ENCODE data around the gene DOK6. TPM values are rescaled to one million over a fixed set of nuclear protein-coding genes. Genes with fewer than 3 reads are reported as not detected.

Gene DOK6
- total RNA-seq, 1 donor from 2014 or later, result not detected

GRCh38 chr18:69400976-69401225, 213 bp downstream of the DOK6 start:
- no peak overlapping the region for H3K27ac Mint-ChIP-seq

DNA sequence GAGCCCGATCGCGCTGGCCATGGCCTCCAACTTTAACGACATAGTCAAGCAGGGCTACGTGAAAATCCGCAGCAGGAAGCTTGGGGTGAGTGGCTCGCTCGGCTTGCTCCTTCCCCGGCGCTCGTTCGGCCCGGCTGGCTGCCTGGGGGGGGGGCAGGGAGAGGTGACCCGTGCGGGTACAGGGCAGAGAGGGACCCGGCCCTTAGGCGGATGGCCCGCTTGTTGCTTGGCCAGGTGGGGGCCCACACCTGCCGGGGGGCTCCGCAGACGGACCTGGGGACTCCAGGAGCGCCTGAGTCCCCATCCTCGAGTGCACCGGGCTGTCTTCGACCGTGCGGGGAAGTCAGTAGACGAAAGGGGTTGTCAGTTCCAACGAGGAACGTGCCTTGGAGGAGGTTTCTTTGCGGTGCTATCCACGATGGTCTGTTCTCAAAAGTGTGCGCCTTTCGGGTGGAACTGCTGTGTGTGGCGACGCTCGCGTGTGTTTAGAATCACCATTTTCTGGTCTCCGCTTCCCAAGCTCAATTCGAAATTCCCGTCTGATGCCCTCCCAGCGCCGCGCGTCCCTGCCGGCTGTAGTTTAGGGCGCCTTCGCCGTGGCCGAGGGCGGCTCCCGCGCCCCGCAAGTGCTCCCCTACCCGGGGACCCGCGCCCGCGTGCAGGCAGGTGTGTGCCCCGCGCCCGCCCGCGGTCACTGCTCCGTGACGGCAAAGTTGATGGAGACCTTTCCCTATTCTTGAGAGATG, 711 bp downstream of the DOK6 start:
- ChIA-PET POLR2A (no interaction called here), CTCF (no interaction called here)
- intact Hi-C loops (cut with micrococcal nuclease), result no loop called here
- Mint-ChIP-seq H3K4me1 (peaks cover 5% of the 10 kb centered on the region), H3K4me3 (no peak overlapping the region), H3K27me3 (peaks cover 32% of the 10 kb centered on the region), H3K9me3 (no peaks in the 10 kb centered on the region), H3K27ac (no peak overlapping the region), H3K36me3 (ENCODE audit: low read depth) (no peaks in the 10 kb centered on the region)
- DNase-seq (no peak), ATAC-seq (ENCODE audit: low read depth) (no peak)
- TF ChIP-seq, protein P1, sequence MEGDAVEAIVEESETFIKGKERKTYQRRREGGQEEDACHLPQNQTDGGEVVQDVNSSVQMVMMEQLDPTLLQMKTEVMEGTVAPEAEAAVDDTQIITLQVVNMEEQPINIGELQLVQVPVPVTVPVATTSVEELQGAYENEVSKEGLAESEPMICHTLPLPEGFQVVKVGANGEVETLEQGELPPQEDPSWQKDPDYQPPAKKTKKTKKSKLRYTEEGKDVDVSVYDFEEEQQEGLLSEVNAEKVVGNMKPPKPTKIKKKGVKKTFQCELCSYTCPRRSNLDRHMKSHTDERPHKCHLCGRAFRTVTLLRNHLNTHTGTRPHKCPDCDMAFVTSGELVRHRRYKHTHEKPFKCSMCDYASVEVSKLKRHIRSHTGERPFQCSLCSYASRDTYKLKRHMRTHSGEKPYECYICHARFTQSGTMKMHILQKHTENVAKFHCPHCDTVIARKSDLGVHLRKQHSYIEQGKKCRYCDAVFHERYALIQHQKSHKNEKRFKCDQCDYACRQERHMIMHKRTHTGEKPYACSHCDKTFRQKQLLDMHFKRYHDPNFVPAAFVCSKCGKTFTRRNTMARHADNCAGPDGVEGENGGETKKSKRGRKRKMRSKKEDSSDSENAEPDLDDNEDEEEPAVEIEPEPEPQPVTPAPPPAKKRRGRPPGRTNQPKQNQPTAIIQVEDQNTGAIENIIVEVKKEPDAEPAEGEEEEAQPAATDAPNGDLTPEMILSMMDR (IDR thresholded peaks at IDR 0.05), result no peak

More at GRCh38 chr18:69400976-69401225, 213 bp downstream of the DOK6 start:
- H3K9me3 Mint-ChIP-seq, result no peaks in the 10 kb centered on the region
- ChIA-PET POLR2A (no interaction called here), CTCF (no interaction called here)
- no peak overlapping the region for H3K4me3 Mint-ChIP-seq
- H3K36me3 Mint-ChIP-seq (ENCODE audit: low read depth), result no peaks in the 10 kb centered on the region
- DNase-seq (no peak), ATAC-seq (ENCODE audit: low read depth) (no peak)
- H3K4me1 Mint-ChIP-seq, result peaks cover 5% of the 10 kb centered on the region
- intact Hi-C loops (cut with micrococcal nuclease), result no loop called here
- TF ChIP-seq, protein P1 (IDR thresholded peaks at IDR 0.05), result no peak
- H3K27me3 Mint-ChIP-seq, result peaks cover 32% of the 10 kb centered on the region

GRCh38 chr18:69401972-69402532, 1.4 kb downstream of the DOK6 start:
- no peak overlapping the region for H3K4me3 Mint-ChIP-seq
- H3K27ac Mint-ChIP-seq, result no peak overlapping the region
- H3K4me1 Mint-ChIP-seq, result peaks cover 5% of the 10 kb centered on the region
- DNase-seq, result no peak
- peaks cover 32% of the 10 kb centered on the region for H3K27me3 Mint-ChIP-seq
- TF ChIP-seq, protein P1 (IDR thresholded peaks at IDR 0.05), result no peak
- POLR2A ChIA-PET, result no interaction called here
- CTCF ChIA-PET, result no interaction called here
- no peak for ATAC-seq (ENCODE audit: low read depth)
- intact Hi-C loops (cut with micrococcal nuclease), result no loop called here
- no peaks in the 10 kb centered on the region for H3K9me3 Mint-ChIP-seq
- no peaks in the 10 kb centered on the region for H3K36me3 Mint-ChIP-seq (ENCODE audit: low read depth)

DNA sequence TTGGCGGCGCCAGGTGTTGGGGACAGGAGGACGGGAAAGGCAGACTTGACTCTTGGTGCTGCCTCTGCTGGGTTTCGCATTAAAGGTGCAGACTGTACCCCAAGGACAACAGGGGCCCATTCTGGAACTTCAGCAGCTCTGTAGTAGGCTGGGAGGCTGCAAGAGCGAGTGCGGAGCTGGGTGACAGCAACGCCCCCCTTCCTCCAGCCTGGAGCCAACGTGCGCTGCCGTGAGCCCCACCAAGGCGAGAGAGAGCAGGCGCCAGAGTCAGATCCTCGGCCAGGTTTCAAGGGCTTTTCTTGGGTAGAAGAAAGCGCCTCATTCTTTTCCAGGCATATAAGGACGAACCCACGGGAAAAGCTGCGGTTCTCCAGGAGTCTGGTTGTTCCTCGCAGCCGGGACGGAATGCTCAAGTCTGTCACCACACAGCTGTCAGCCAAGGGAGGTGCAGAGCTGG, 1.9 kb downstream of the DOK6 start:
- peaks cover 5% of the 10 kb centered on the region for H3K4me1 Mint-ChIP-seq
- DNase-seq, result no peak
- H3K27ac Mint-ChIP-seq, result no peak overlapping the region
- H3K4me3 Mint-ChIP-seq, result no peak overlapping the region
- TF ChIP-seq, protein P1 (IDR thresholded peaks at IDR 0.05), result no peak
- CTCF ChIA-PET, result no interaction called here
- H3K36me3 Mint-ChIP-seq (ENCODE audit: low read depth), result no peaks in the 10 kb centered on the region
- POLR2A ChIA-PET, result no interaction called here
- ATAC-seq (ENCODE audit: low read depth), result no peak
- peaks cover 32% of the 10 kb centered on the region for H3K27me3 Mint-ChIP-seq
- no peaks in the 10 kb centered on the region for H3K9me3 Mint-ChIP-seq
- intact Hi-C loops (cut with micrococcal nuclease), result no loop called here

- Mint-ChIP-seq H3K4me3 (no peak overlapping the region), H3K9me3 (no peaks in the 10 kb centered on the region), H3K27me3 (peaks cover 5% of the 10 kb centered on the region), H3K27ac (no peak overlapping the region), H3K36me3 (ENCODE audit: low read depth) (no peaks in the 10 kb centered on the region), H3K4me1 (no peaks in the 10 kb centered on the region)
- TF ChIP-seq, protein P1 (IDR thresholded peaks at IDR 0.05), result no peak
- ChIA-PET POLR2A (no interaction called here), CTCF (no interaction called here)
- ATAC-seq (ENCODE audit: low read depth) (no peak), DNase-seq (no peak)
- intact Hi-C loops (cut with micrococcal nuclease), result no loop called here
These were observed 7.8 kb downstream of the DOK6 start for GRCh38 chr18:69408522-69408921.
